IgD-negative memory B cell (primary cell): ENCODE measurements around the gene ERBIN. TPM values are rescaled to one million over a fixed set of nuclear protein-coding genes. Genes with fewer than 3 reads are reported as not detected.
"Not testable (repeated sequence)": the region's sequence is repeated elsewhere in the genome, so short reads cannot be mapped to it uniquely, and the experiment has no call there.

Experiments used
- H3K27ac Mint-ChIP-seq, 3 donors: one replicate each; pipeline ENCODE4 v1.8.0; 2020 to 2022; ENCODE audit warnings: mild to moderate bottlenecking in 3 of 3, mixed read lengths in 3 of 3, moderate library complexity in 1 of 3
- H3K27me3 Mint-ChIP-seq: one replicate; pipeline ENCODE4 v1.8.0; 2021; ENCODE audit warnings: mixed read lengths
- H3K36me3 Mint-ChIP-seq: one replicate; pipeline ENCODE4 v1.8.0; 2020; ENCODE audit warnings: mild to moderate bottlenecking, mixed read lengths
- H3K4me1 Mint-ChIP-seq, 3 donors: one replicate each; pipeline ENCODE4 v1.8.0; 2020 to 2022; ENCODE audit warnings: mixed read lengths in 3 of 3, mild to moderate bottlenecking in 1 of 3
- H3K4me3 Mint-ChIP-seq, 4 donors: one replicate each; pipeline ENCODE4 v1.8.0; 2020 to 2022; ENCODE audit warnings: mild to moderate bottlenecking in 4 of 4, mixed read lengths in 4 of 4, moderate library complexity in 3 of 4
- H3K9me3 Mint-ChIP-seq, 3 donors: one replicate each; pipeline ENCODE4 v1.8.0; 2020 to 2021; ENCODE audit warnings: mixed read lengths in 3 of 3, mild to moderate bottlenecking in 1 of 3
- polyA plus RNA-seq: library from polyadenylated mRNA; unstranded; fragments of 300-500 nt; fragmentation: Illumina TruSeq; gene quantifications from one replicate; pipeline ENCODE4 v1.2.3, GENCODE V29; 2021

Gene ERBIN, protein sequence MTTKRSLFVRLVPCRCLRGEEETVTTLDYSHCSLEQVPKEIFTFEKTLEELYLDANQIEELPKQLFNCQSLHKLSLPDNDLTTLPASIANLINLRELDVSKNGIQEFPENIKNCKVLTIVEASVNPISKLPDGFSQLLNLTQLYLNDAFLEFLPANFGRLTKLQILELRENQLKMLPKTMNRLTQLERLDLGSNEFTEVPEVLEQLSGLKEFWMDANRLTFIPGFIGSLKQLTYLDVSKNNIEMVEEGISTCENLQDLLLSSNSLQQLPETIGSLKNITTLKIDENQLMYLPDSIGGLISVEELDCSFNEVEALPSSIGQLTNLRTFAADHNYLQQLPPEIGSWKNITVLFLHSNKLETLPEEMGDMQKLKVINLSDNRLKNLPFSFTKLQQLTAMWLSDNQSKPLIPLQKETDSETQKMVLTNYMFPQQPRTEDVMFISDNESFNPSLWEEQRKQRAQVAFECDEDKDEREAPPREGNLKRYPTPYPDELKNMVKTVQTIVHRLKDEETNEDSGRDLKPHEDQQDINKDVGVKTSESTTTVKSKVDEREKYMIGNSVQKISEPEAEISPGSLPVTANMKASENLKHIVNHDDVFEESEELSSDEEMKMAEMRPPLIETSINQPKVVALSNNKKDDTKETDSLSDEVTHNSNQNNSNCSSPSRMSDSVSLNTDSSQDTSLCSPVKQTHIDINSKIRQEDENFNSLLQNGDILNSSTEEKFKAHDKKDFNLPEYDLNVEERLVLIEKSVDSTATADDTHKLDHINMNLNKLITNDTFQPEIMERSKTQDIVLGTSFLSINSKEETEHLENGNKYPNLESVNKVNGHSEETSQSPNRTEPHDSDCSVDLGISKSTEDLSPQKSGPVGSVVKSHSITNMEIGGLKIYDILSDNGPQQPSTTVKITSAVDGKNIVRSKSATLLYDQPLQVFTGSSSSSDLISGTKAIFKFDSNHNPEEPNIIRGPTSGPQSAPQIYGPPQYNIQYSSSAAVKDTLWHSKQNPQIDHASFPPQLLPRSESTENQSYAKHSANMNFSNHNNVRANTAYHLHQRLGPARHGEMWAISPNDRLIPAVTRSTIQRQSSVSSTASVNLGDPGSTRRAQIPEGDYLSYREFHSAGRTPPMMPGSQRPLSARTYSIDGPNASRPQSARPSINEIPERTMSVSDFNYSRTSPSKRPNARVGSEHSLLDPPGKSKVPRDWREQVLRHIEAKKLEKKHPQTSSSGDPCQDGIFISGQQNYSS (N-terminal part only)
- polyA plus RNA-seq, result 44.6 TPM

DNA sequence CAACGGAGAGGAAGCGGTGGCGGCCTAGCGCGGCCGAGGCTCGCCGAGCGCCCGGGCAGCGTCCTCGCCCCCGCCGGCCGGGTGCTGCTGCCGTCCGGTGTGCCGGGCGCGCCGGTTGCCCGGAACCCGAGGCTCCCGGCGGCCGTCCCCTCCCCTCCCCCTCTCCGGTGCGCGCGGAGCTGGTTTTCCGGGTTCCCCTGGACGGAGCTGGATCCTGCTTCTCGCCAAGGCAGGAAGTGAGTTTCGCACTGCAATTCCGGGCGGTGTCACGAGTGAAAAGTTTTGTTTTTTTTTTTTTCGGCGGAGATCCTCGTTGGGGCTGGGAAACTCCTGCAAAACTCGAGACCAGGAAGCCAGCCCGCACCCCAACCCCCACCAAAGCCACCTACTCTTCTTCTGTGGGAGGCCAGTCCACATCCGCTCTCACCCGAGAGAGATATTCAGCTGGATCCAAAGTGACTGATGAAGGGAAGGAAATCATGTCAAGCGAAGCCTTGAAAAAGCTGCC, at the start of gene ERBIN:
Gene ERBIN (plus strand): TSS at position 300 of the 508 bp plus-strand sequence. CDS start 66,144 bp downstream, outside the sequence.
- Mint-ChIP-seq H3K4me3 (peak within 1 kb of the TSS; percentile 96 to 98 (median 96)), H3K27ac (peak within 1 kb of the TSS; percentile 97 to 99 (median 98)), H3K27me3 (no peaks in the 10 kb centered on the region), H3K9me3 (no peaks in the 10 kb centered on the region), H3K36me3 (peaks cover 1% of the 10 kb centered on the region), H3K4me1 (peaks cover 23 to 40% (median 28%) of the 10 kb centered on the region in 3 donors)

GRCh38 chr5:65876970-65877369, 49.4 kb upstream of the ERBIN start:
- H3K27ac Mint-ChIP-seq, result peak overlapping the region in 1 of 3 donors; percentile 18
- peaks cover 1 to 10% (median 2%) of the 10 kb centered on the region in 3 donors for H3K9me3 Mint-ChIP-seq
- peaks cover 0 to 1% (median 1%) of the 10 kb centered on the region in 3 donors for H3K4me1 Mint-ChIP-seq
- H3K36me3 Mint-ChIP-seq, result no peaks in the 10 kb centered on the region
- no peak overlapping the region for H3K4me3 Mint-ChIP-seq
- no peaks in the 10 kb centered on the region for H3K27me3 Mint-ChIP-seq

- not testable (repeated sequence) for H3K4me1 Mint-ChIP-seq, H3K27me3 Mint-ChIP-seq, H3K36me3 Mint-ChIP-seq, H3K9me3 Mint-ChIP-seq, H3K4me3 Mint-ChIP-seq, H3K27ac Mint-ChIP-seq
Measured at GRCh38 chr5:65879668-65880256, 46.6 kb upstream of the ERBIN start.

GRCh38 chr5:65880496-65881072, 45.8 kb upstream of the ERBIN start:
- Mint-ChIP-seq H3K27me3 (no peaks in the 10 kb centered on the region), H3K9me3 (peaks cover 1 to 10% (median 4%) of the 10 kb centered on the region in 3 donors), H3K4me1 (peaks cover 0 to 1% (median 1%) of the 10 kb centered on the region in 3 donors), H3K4me3 (no peak overlapping the region), H3K27ac (no peak overlapping the region), H3K36me3 (no peaks in the 10 kb centered on the region)

GRCh38 chr5:65882278-65882677, 44.1 kb upstream of the ERBIN start:
- H3K36me3 Mint-ChIP-seq, result no peaks in the 10 kb centered on the region
- no peaks in the 10 kb centered on the region for H3K4me1 Mint-ChIP-seq
- H3K9me3 Mint-ChIP-seq, result peaks cover 1 to 6% (median 4%) of the 10 kb centered on the region in 3 donors
- H3K4me3 Mint-ChIP-seq, result no peak overlapping the region
- peak overlapping the region in 1 of 3 donors; percentile 20 for H3K27ac Mint-ChIP-seq
- no peaks in the 10 kb centered on the region for H3K27me3 Mint-ChIP-seq

- Mint-ChIP-seq H3K36me3 (no peaks in the 10 kb centered on the region), H3K4me3 (no peak overlapping the region), H3K9me3 (peaks cover under 1 to 3% (median 2%) of the 10 kb centered on the region in 3 donors), H3K27me3 (no peaks in the 10 kb centered on the region), H3K4me1 (no peaks in the 10 kb centered on the region), H3K27ac (no peak overlapping the region)
Measured at GRCh38 chr5:65883461-65883860, 42.9 kb upstream of the ERBIN start.

- Mint-ChIP-seq H3K9me3 (peaks cover 0 to 1% (median 0%) of the 10 kb centered on the region in 3 donors), H3K4me1 (no peaks in the 10 kb centered on the region), H3K27me3 (no peaks in the 10 kb centered on the region), H3K4me3 (no peak overlapping the region), H3K27ac (no peak overlapping the region), H3K36me3 (no peaks in the 10 kb centered on the region)
Measured at GRCh38 chr5:65886387-65886786, 40.0 kb upstream of the ERBIN start.

DNA sequence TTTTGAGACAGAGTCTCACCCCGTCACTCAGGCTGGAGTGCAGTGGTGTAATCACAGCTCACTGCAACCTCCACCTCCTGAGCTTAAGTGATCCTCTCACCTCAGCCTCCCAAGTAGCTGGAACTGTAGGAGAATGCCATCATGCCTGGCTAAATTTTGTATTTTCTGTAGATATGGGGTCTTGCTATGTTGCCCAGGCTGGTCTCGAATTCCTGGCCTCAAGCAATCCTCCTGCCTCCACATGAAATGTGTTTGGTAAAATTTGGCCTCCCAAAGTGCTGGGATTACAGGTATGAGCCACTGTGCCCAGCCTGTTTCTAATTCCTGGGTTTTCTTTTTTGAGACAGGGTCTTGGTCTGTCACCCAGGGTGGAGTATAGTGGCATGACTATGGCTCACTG, 34.4 kb upstream of the ERBIN start:
- H3K36me3 Mint-ChIP-seq, H3K4me1 Mint-ChIP-seq, H3K27me3 Mint-ChIP-seq, H3K27ac Mint-ChIP-seq, H3K9me3 Mint-ChIP-seq, H3K4me3 Mint-ChIP-seq: not testable (repeated sequence)

- no peaks in the 10 kb centered on the region for H3K27me3 Mint-ChIP-seq
- no peaks in the 10 kb centered on the region for H3K9me3 Mint-ChIP-seq
- H3K4me1 Mint-ChIP-seq, result no peaks in the 10 kb centered on the region
- no peak overlapping the region for H3K4me3 Mint-ChIP-seq
- no peak overlapping the region for H3K27ac Mint-ChIP-seq
- no peaks in the 10 kb centered on the region for H3K36me3 Mint-ChIP-seq
Measured at GRCh38 chr5:65892801-65893200, 33.6 kb upstream of the ERBIN start.

DNA sequence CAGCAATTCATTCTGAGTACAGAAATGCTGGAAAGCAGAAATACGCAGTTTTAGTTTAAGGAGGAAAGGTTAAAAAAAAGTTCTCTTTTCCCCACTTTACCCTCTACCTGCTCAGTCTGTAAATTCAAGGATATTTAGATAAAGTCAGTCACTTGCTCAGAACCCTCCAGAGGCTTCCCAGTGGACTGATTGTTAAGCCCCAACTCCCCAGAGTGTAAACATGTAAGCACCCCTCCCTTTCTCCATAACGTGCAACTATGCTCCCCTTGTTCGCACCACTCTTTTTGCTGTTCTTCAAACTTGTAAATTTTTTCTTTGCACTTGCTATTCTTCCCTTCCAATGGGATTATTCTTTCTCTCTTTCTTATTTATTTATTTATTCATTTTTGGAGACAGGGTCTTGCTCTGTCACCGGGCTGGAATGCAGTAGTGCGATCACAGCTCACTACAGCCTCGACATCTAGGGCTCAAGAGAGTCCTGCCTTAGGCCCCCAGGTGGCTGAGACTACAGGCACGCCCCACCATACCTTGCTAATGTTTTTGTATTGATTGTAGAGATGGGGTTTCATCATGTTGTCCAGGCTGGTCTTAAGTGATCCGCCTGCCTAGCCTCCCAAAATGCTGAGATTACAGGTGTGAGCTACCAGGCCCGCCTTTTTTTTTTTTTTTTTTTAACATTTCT, 32.5 kb upstream of the ERBIN start:
- Mint-ChIP-seq H3K36me3 (no peaks in the 10 kb centered on the region), H3K4me1 (no peaks in the 10 kb centered on the region), H3K27me3 (no peaks in the 10 kb centered on the region), H3K27ac (no peak overlapping the region), H3K4me3 (no peak overlapping the region), H3K9me3 (no peaks in the 10 kb centered on the region)

GRCh38 chr5:65895891-65896290, 30.5 kb upstream of the ERBIN start:
- H3K9me3 Mint-ChIP-seq, result no peaks in the 10 kb centered on the region
- no peaks in the 10 kb centered on the region for H3K27me3 Mint-ChIP-seq
- H3K4me3 Mint-ChIP-seq, result no peak overlapping the region
- H3K36me3 Mint-ChIP-seq, result no peaks in the 10 kb centered on the region
- H3K27ac Mint-ChIP-seq, result no peak overlapping the region
- no peaks in the 10 kb centered on the region for H3K4me1 Mint-ChIP-seq

DNA sequence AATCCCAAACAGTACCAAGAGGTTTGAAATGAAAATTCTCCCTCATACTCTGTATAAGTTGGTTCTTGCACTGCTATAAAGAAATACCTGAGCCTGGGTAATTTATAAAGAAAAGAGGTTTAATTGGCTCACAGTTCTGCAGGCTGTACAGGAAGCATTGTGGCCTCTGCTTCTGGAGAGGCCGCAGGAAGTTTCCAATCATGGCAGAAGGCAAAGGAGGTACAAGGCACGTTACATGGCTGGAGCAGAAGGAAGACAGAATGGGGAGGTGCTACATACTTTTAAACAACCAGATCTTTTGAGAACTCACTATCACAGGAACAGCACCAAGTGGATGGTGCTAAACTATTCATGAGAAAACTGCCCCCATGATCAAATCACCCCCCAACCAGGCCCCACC, 25.6 kb upstream of the ERBIN start:
- no peaks in the 10 kb centered on the region for H3K36me3 Mint-ChIP-seq
- no peak overlapping the region for H3K4me3 Mint-ChIP-seq
- peaks cover 0 to 2% (median 0%) of the 10 kb centered on the region in 3 donors for H3K9me3 Mint-ChIP-seq
- H3K27me3 Mint-ChIP-seq, result no peaks in the 10 kb centered on the region
- H3K27ac Mint-ChIP-seq, result no peak overlapping the region
- H3K4me1 Mint-ChIP-seq, result no peaks in the 10 kb centered on the region

GRCh38 chr5:65902104-65902503, 24.3 kb upstream of the ERBIN start:
- Mint-ChIP-seq H3K9me3 (peaks cover 0 to 2% (median 0%) of the 10 kb centered on the region in 3 donors), H3K27ac (no peak overlapping the region), H3K4me1 (no peaks in the 10 kb centered on the region), H3K27me3 (no peaks in the 10 kb centered on the region), H3K4me3 (no peak overlapping the region), H3K36me3 (no peaks in the 10 kb centered on the region)

DNA sequence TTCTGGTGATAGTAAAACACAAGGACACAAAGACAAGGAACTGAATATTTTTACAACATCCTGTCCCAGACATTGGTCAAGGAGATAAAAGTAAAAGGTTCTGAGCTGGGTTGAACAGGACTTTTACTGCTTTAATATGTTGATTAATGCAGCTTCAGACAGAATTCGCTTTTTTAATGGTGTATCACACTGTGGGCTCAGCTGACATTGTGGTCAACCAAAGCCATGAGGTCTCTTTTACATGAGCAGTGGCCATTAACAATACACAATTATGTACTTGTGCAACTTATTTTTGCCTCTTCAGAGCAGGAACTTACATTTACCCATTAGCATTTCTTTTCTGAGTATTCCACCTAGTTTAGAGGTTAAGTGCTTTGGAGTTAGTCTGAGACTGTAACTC, 22.8 kb upstream of the ERBIN start:
- H3K4me3 Mint-ChIP-seq, result no peak overlapping the region
- H3K27me3 Mint-ChIP-seq, result no peaks in the 10 kb centered on the region

More for the DNA sequence above, 22.8 kb upstream of the ERBIN start:
- no peaks in the 10 kb centered on the region for H3K36me3 Mint-ChIP-seq
- H3K9me3 Mint-ChIP-seq, result peaks cover 0 to 2% (median 0%) of the 10 kb centered on the region in 3 donors
- H3K4me1 Mint-ChIP-seq, result no peaks in the 10 kb centered on the region
- no peak overlapping the region for H3K27ac Mint-ChIP-seq
